Measurements from ENCODE around the gene TCF7L1. TPM values are rescaled to one million over a fixed set of nuclear protein-coding genes. Genes with fewer than 3 reads are reported as not detected.

TCF7L1 gene
- total and polyA plus RNA-seq, 2 of the 13 experiments (the other 11 are each of a cell fraction or from before 2014, with no cell fraction given), result 0.04 to 0.15 TPM

DNA sequence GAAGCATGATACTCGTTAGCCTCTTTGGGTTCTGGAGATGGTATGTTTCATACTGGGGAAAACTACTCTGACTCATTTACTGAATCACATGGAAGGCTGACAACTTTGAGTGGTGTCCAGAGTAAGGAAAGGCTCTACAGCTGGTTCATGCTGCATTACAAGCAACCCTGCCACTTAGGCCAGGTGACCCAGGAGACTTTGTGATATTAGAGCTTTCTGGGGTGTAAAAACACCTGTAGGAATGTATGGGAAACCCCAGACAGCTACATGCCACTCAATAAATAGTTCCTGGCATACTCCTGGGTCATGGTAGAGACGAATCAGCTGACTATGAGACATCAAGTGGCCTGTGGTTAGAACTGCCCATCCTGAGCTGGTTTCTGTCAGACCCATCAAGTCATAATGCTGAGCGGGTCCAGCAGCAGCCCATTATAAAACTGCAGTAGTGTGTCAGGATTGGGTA lies 21.3 kb upstream of the TCF7L1 start:
- intact Hi-C loops (cut with micrococcal nuclease; ENCODE audit: unreplicated experiment), result no loop called here
- H3K4me1 ChIP-seq (ENCODE audit: insufficient read depth, low read length), result no peaks in the 10 kb centered on the region
- CTCF ChIA-PET (ENCODE audit: low intra/inter-chr PET ratio, low total read pairs), result no interaction called here
- H3K4me2 ChIP-seq (ENCODE audit: low read depth, low read length), result no peak overlapping the region
- 0% methylated on average over 2 of the region's 3 CpGs for WGBS (ENCODE audit: low lambda C conversion rate)
- H2AFZ ChIP-seq (ENCODE audit: low read length), result no peak overlapping the region
- POLR2A ChIA-PET, result no interaction called here
- H3K79me2 ChIP-seq (ENCODE audit: insufficient read depth, low read length), result no peaks in the 10 kb centered on the region
- FAIRE-seq, result no peak
- TF ChIP-seq IKZF5 (CRISPR knock-in tag; IDR thresholded peaks at IDR 0.05) (no peak), HCFC1 (IDR thresholded peaks at IDR 0.05; ENCODE audit: low read depth, low read length) (no peak), MAFF (IDR thresholded peaks at IDR 0.05; ENCODE audit: low read depth, low read length) (no peak), HMGXB4 (CRISPR knock-in tag; IDR thresholded peaks at IDR 0.05; ENCODE audit: borderline replicate concordance in 1 of 2, low read depth in 1 of 2) (no peak), TCF7L2 (IDR thresholded peaks at IDR 0.05; ENCODE audit: low read depth, low read length) (no peak), HIVEP1 (CRISPR knock-in tag; IDR thresholded peaks at IDR 0.05) (no peak), ZFAT (CRISPR knock-in tag; conservative IDR thresholded peaks at IDR 0.05) (no peak), ZNF441 (CRISPR knock-in tag; IDR thresholded peaks at IDR 0.05; ENCODE audit: borderline replicate concordance) (no peak), PRPF4 (IDR thresholded peaks at IDR 0.05; ENCODE audit: low read depth, low read length, poor library complexity, severe bottlenecking) (no peak), BRD4 (CRISPR knock-in tag; IDR thresholded peaks at IDR 0.05) (no peak), HNF4G (IDR thresholded peaks at IDR 0.05; ENCODE audit: borderline replicate concordance, low read depth, low read length) (no peak), HNF4G (CRISPR knock-in tag; IDR thresholded peaks at IDR 0.05; ENCODE audit: borderline replicate concordance, low read depth) (no peak), ZNF251 (CRISPR knock-in tag; IDR thresholded peaks at IDR 0.05) (no peak), ZBTB21 (CRISPR knock-in tag; IDR thresholded peaks at IDR 0.05) (no peak), KLF16 (CRISPR knock-in tag; IDR thresholded peaks at IDR 0.05) (no peak), GTF3A (CRISPR knock-in tag; conservative IDR thresholded peaks at IDR 0.05) (no peak)
- in situ Hi-C loops (cut with HindIII; ENCODE audit: extremely low pct_ligation_motif_present, low pct_unique_long_range_greater_than_20kb), result no loop called here
- no peak overlapping the region for H3K4me3 ChIP-seq (replicated peaks in 1 of 3; ENCODE audit: insufficient read depth in 1 of 3, low read depth in 2 of 3, low read length in 3 of 3)
- DNase-seq (ENCODE audit: low spot score), result no peak
- no peaks in the 10 kb centered on the region for H3K9me3 ChIP-seq (ENCODE audit: low read length)
- H4K20me1 ChIP-seq (ENCODE audit: insufficient read depth, low read length), result no peaks in the 10 kb centered on the region
- no TSS peak for BruUV-seq (replicated peaks)
- no peak for ATAC-seq
- H3K27ac ChIP-seq (ENCODE audit: extremely low read length, insufficient read depth, low read length), result no peak overlapping the region
- no peak overlapping the region for H3K9ac ChIP-seq (ENCODE audit: insufficient read depth, low read depth, low read length)
- H3K27me3 ChIP-seq (ENCODE audit: control insufficient read depth in 1 of 2, insufficient read depth in 2 of 2, low read length in 2 of 2), result peaks cover 0 to 4% of the 10 kb centered on the region in 2 experiments; a peak in 1 of 5 replicates
- no peaks in the 10 kb centered on the region for H3K36me3 ChIP-seq (replicated peaks in 1 of 2; ENCODE audit: control insufficient read depth in 1 of 2, insufficient read depth in 2 of 2, low read length in 2 of 2)

Measured in HepG2 (cell line).